Ishikawa (cell line): ENCODE data around the gene HGS.
A peak's percentile ranks its signal among the peaks of the same experiment; 100 is the strongest.

Experiments used
- CEBPB ChIP-seq: IDR thresholded peaks from 2 replicates; pipeline ENCODE4 v1.6.1; 2012
- CREB1 ChIP-seq: IDR thresholded peaks from 2 replicates; pipeline ENCODE4 v1.6.1; 2012; ENCODE audit warnings: low read depth
- EGR1 ChIP-seq: IDR thresholded peaks from 2 replicates; pipeline ENCODE4 v1.6.1; 2012
- EP300 ChIP-seq: IDR thresholded peaks from 2 replicates; pipeline ENCODE4 v1.6.1; 2012; ENCODE audit warnings: borderline replicate concordance
- FOXM1 ChIP-seq: IDR thresholded peaks from 2 replicates; pipeline ENCODE4 v1.6.1; 2012; ENCODE audit warnings: low read depth, borderline replicate concordance
- MAX ChIP-seq: IDR thresholded peaks from 2 replicates; pipeline ENCODE4 v1.6.1; 2012
- NFIC ChIP-seq: IDR thresholded peaks from 2 replicates; pipeline ENCODE4 v1.6.1; 2012
- RAD21 ChIP-seq: IDR thresholded peaks from 2 replicates; pipeline ENCODE4 v1.6.1; 2012; ENCODE audit warnings: low read depth
- REST ChIP-seq: IDR thresholded peaks from 2 replicates; pipeline ENCODE4 v1.6.1; 2012; ENCODE audit warnings: low read depth, mild to moderate bottlenecking
- TAF1 ChIP-seq: IDR thresholded peaks from 2 replicates; pipeline ENCODE4 v1.6.1; 2012; ENCODE audit warnings: low read depth, mild to moderate bottlenecking
- TCF12 ChIP-seq: IDR thresholded peaks from 2 replicates; pipeline ENCODE4 v1.6.1; 2012; ENCODE audit warnings: low read depth
- TEAD4 ChIP-seq: IDR thresholded peaks from 2 replicates; pipeline ENCODE4 v1.6.1; 2012
- USF1 ChIP-seq: IDR thresholded peaks from 2 replicates; pipeline ENCODE4 v1.6.1; 2012
- YY1 ChIP-seq: IDR thresholded peaks from 2 replicates; pipeline ENCODE4 v1.6.1; 2012; ENCODE audit warnings: low read depth
- ZBTB7A ChIP-seq: IDR thresholded peaks from 2 replicates; pipeline ENCODE4 v1.6.1; 2012; ENCODE audit warnings: low read depth

HGS gene

GRCh38 chr17:81656118-81656743 lies 27.6 kb upstream of the HGS start, which contains the start of gene PDE6G:
Gene PDE6G, minus strand, starts transcription at chr17:81656542. Its CDS starts 3,237 bp downstream, at chr17:81653305.
- TF ChIP-seq EP300: no peak

GRCh38 chr17:81656835-81657234 lies 27.0 kb upstream of the HGS start:
- TF ChIP-seq ZBTB7A (no peak), MAX (no peak), CREB1 (no peak), RAD21 (no peak), REST (no peak), USF1 (no peak), EGR1 (no peak), EP300 (no peak), TAF1 (no peak), NFIC (no peak), TEAD4 (no peak), TCF12 (no peak), YY1 (no peak), CEBPB (no peak), FOXM1 (no peak)

GRCh38 chr17:81659038-81659437 lies 24.8 kb upstream of the HGS start:
- TF ChIP-seq TEAD4 (0 out of 2 replicates have a peak, but pooled peaks have one; percentile 33), FOXM1 (no peak), MAX (no peak), TCF12 (no peak), CEBPB (no peak)

- no peak for TF ChIP-seq CEBPB
- TF ChIP-seq TCF12: no peak
- no peak for TF ChIP-seq TEAD4
- TF ChIP-seq EGR1: no peak
- TF ChIP-seq EP300: no peak
- TF ChIP-seq TAF1: no peak
- no peak for TF ChIP-seq ZBTB7A
- TF ChIP-seq CREB1: no peak
- no peak for TF ChIP-seq REST
- no peak for TF ChIP-seq MAX
- TF ChIP-seq NFIC: no peak
- TF ChIP-seq YY1: no peak
- TF ChIP-seq RAD21: no peak
- TF ChIP-seq USF1: no peak
- TF ChIP-seq FOXM1: no peak
These were observed 23.4 kb upstream of the HGS start for GRCh38 chr17:81660441-81660840.

GRCh38 chr17:81662002-81662401 lies 21.8 kb upstream of the HGS start:
- TF ChIP-seq YY1 (no peak), TCF12 (no peak), REST (no peak), TEAD4 (no peak), NFIC (no peak), EGR1 (no peak), CREB1 (no peak), RAD21 (no peak), EP300 (no peak), TAF1 (no peak)
